HG03432 (cell line): ENCODE results near the gene RPL11.
A peak's percentile ranks its signal among the peaks of the same experiment; 100 is the strongest.
"Not testable (repeated sequence)": the region's sequence is repeated elsewhere in the genome, so short reads cannot be mapped to it uniquely, and the experiment has no call there.

ENCODE experiments used
- ATAC-seq: cut with Tn5 transposase; IDR thresholded peaks from one replicate; pipeline ENCODE4 v1.9.1; 2021; ENCODE audit warnings: mild to moderate bottlenecking, moderate library complexity; ENCODE audit not compliant: unreplicated experiment

RPL11 gene

GRCh38 chr1:23727362-23727811 is 35.8 kb downstream of the RPL11 start:
- no peak for ATAC-seq

- ATAC-seq: no peak
These were observed 41.0 kb downstream of the RPL11 start for GRCh38 chr1:23732363-23733224.

GRCh38 chr1:23733281-23733680 is 41.7 kb downstream of the RPL11 start:
- ATAC-seq: not testable (repeated sequence)

GRCh38 chr1:23736437-23737134 is 45.0 kb downstream of the RPL11 start:
- ATAC-seq: no peak

GRCh38 chr1:23741609-23742008 is 50.0 kb downstream of the RPL11 start:
- ATAC-seq: no peak

GRCh38 chr1:23742670-23743286 is 51.2 kb downstream of the RPL11 start:
- ATAC-seq: peak; percentile 18

GRCh38 chr1:23743287-23744152 is 51.9 kb downstream of the RPL11 start, which contains the start of gene ELOA:
TSS of gene ELOA (plus strand) at chr1:23743471. CDS start at chr1:23743504, 33 bp downstream.
- peak; percentile 84 for ATAC-seq

GRCh38 chr1:23745515-23745914 is 53.9 kb downstream of the RPL11 start:
- no peak for ATAC-seq
